ENCODE data around the gene GARIN5B.
"Not testable (repeated sequence)": the region's sequence is repeated elsewhere in the genome, so short reads cannot be mapped to it uniquely, and the experiment has no call there.

GARIN5B gene

GRCh38 chr19:55346725-55347441 lies 16.2 kb downstream of the GARIN5B start:
- no peak for DNase-seq

DNA sequence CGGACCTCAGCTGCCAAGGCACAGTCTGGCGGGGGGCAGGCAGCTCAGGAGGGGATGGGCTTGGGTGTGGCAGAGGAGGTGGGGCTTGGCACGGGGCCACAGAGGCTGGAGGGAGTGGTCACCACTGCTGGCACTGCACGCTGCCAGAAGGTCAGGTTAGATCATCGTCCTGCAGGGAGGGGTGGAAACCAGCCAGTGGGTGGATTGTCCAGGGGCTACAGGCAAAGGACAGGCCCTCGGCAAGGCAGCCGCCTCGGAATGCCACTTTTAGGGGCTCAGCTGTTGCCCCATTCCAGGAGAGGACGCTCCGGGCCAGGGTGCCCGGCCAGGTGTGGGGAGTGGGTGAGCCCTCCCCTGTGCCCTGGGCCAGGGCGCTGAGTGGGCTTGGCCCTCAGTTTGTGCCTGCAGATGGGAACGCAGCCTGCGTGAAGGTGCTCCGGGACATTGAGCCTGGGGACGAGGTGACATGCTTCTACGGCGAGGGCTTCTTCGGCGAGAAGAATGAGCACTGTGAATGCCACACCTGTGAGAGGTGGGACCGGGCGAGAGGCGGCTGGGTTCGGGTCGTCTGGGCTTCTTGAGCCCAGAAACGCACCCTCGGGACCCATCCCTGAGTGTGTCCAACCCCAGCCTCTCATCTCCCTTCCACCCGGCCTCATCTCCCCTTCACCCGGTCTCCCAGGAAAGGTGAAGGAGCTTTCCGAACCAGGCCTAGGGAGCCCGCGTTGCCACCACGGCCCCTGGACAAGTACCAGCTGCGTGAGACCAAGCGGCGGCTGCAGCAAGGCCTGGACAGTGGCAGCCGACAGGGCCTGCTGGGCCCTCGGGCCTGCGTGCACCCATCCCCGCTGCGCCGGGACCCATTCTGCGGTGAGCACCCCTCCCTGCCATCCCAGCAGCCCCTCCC lies 17.0 kb downstream of the GARIN5B start:
- no peak for DNase-seq

DNA sequence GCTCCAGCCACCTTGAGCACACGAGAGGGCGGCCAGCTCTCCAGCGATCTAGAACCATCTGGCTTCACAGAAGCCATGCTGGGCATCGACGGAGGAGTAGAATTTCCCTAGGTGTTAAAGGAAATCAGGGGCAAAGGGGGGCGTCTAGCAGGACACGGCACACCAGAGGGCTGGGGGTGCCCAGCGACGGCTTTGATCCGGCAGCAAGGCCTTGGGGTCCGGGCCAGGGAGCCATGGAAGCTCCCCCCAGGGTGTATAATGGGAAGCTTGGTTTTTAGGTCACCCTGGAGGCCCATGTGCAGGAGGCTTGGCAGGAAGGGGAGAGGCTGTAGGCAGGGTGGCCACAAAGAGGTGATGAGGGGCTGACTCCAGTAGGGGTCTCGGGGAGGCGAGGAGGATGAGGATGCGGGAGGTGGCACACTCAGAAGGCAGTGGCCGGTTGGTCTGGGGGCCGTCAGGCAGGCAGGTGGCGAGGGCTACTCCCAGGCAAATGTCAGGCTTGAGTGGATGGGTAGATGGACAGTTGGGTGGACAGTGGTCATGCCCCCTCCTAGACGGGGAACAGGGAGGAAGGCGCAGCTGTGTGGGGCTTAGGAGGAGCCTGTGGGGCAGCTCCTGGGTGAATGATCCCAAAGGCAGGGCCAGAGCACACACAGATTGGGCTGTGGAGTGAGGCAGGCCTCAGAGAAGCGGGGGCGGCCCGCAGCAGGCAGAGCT lies 17.8 kb downstream of the GARIN5B start:
- no peak for DNase-seq

- DNase-seq, result peak; percentile 41
Measured at GRCh38 chr19:55344444-55344843, 18.6 kb downstream of the GARIN5B start.

GRCh38 chr19:55341595-55342531 lies 21.2 kb downstream of the GARIN5B start:
- DNase-seq, result no peak

DNA sequence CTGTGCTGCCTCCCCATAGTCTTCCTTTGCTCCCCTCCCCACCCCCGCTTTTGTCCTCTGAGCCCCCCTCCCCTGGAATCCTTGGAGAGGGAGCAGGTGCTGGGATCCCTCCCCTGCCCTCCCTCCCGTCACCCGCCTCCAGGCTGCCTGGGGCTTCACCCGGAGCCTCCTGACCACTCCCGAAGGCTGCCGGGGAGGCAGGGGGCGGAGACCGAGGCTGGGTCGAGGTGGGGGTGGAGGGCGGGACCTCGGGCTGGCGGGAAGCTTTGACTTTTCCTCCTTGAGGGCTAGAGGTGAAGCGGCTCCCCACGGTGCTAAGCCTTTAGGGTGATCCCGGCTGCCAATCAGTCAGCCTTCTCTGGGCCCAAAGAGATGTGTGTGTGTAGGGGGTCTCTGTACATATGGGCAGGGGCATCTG lies 21.9 kb downstream of the GARIN5B start:
- DNase-seq, result peak; percentile 63

GRCh38 chr19:55340784-55341147 lies 22.3 kb downstream of the GARIN5B start:
- DNase-seq, result no peak

- no peak for DNase-seq
Measured at GRCh38 chr19:55339889-55340783, 22.9 kb downstream of the GARIN5B start.

DNA sequence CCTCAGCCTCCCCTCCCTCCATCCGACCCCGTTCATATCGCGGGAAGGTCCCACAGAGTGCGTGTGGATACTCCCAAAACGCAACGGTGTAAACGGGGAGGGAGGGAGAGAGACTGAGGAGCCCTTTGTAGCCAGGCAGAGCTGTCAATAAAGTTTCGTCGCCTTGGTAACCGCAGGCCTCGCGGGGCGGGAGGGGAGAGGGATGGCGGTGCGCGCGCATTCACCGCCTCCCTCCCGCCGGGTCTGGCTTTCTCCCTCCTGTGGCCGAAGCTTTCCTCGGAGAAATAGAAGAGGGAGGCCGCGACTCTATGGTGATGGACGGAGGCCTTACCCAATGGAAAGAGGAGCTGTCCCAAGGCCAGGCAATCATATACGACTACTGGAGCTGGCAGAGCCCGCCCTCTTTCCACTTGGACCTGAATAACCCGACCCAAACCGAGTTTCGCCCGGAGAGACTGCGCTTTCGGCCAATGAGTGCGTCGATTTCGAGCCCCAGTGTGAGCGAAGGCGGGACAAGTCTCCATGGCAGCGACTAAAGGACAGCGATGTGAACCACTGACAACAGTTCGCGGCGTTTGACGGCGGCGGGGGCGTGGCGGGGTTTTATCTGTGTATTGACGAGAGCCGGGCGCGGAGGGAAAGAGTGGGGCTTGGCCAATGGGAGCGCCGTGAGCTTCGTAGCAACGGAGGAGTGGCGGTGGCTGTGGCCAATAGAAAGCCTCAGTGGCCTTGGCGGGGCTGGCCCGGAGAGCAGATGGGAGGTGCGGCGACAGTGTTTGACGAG lies 23.8 kb downstream of the GARIN5B start, which contains the start of gene KMT5C:
Gene KMT5C, plus strand, starts transcription at position 772 of the 784 bp plus-strand sequence. CDS start 2,061 bp downstream, outside the sequence.
- peak; percentile 99 for DNase-seq

DNA sequence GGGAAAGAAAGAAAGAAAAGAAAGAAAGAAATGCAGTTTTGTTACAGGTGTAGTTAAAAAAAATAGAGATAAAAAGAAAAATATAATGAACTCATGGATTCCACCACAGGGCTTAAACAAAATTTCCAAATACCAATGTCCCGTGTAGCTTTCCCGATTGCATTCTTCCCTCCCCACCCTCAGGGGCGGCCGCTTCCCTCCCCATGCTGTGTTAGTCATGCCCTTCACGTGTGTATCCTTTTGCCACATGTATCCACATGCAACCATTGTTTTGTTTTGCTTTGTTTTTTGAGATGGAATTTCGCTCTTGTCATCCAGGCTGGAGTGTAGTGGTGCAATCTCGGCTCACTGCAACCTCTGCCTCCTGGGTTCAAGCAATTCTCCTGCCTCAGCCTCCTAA lies 27.0 kb downstream of the GARIN5B start:
- no peak for DNase-seq

DNA sequence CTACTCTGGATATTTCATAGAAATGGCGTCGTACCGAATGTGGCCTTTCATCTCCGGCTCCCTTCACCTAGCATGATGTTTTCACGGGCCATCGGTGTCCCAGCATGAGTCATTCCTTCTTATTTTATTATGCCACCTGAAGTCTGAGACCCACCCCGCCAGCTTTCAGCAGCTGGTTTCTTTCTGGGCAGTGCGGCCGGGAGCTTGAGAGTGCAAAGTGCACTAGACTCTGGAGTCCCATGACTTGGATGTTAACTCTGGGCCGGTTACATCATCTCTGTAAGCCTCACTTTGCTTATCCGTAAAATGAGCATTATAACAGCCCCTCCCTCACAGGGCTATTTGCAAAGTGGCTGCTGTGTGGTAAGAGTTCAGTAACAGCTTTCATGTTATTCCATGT lies 29.2 kb downstream of the GARIN5B start:
- no peak for DNase-seq

DNA sequence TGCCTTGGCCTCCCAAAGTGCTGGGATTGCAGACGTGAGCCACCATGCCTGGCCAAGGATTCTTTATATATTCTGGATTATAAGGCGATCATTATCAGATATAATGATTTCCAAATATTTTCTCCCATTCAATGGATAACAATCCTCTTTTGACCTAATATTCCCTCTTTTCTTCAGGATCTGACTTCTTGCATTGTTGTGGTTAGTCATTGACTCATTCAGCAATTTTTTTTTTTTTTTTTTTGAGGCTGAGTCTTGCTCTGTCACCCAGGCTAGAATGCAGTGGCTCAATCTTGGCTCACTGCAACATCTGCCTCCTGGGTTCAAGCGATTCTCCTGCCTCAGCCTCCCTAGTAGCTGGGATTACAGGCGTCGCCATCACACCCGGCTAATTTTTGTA lies 33.3 kb downstream of the GARIN5B start:
- DNase-seq, result not testable (repeated sequence)

DNA sequence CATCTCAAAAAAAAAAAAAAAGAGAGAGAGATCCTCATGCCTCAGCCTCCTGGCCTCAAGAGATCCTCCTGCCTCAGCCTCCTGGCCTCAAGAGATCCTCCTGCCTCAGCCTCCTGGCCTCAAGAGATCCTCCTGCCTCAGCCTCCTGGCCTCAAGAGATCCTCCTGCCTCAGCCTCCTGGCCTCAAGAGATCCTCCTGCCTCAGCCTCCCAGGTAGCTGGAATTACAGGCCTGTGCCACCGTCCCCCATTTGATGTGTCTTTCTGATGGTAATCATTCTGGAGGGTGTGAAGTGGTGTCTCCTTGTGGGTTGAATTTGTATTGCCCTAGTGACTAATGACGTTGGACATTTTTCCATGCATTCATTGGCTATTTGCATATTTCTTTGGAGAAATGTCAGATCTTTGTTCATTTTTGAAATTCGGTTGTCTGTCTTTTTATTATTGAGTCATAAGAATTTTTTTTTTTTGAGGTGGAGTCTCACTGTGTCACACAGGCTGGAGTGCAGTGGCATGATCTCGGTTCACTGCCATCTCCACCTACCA lies 34.2 kb downstream of the GARIN5B start:
- DNase-seq, result not testable (repeated sequence)

DNA sequence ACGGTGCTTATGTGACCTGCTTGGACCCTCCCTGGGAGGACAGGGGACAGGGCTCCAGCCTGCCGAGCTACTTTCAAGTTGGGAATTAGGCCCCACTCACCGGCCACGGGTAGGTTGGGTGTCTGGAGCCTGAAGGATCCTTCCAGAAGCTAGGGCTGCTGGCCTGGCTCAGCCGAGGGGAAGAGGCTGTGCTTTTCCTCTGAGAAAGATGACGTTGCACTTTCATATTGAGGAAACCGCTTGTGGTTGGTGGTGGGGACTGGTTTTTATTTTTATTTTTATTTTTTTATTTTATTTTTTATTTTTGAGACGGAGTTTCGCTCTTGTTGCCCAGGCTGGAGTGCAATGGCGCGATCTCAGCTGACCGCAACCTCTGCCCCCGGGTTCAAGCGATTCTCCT lies 37.9 kb downstream of the GARIN5B start, which contains the start of gene TMEM150B:
Gene TMEM150B, minus strand, starts transcription at position 170 of the 400 bp plus-strand sequence. CDS start 4,305 bp downstream, outside the sequence.
- no peak for DNase-seq

GRCh38 chr19:55324662-55325061 lies 38.4 kb downstream of the GARIN5B start:
- no peak for DNase-seq

DNA sequence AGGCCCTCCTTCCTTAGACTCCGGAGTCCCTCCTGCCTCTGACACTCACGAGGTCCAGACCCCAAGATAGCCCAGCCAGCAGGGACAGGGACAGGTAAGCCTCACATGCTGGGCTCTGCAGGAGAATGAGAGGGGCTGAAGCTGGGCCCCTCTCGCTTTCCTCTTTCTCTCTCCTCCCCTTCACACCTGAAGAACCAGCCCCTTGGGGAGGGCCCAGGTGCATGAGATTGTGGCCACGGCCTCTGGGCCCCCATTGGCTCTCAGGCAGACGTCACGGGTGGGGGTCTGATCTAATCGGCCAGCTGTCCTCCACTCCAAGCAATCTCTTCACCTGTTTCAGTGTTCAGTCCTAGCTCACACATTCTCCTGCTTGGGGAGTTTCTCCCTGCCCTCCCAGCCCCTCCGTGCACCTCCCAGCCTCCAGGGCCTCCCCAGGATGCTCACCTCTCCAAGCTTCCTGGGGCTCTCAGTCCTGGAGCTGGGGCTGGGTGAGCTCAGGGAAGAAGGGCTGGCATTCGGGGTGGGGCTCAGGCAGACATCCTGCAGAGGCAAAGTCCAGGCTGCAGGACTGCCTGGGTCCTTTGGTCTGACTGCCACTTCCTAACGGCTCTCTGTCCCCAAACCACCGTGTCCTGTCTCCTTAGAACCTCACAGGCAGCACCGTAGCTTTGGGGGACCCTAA lies 40.7 kb downstream of the GARIN5B start:
- DNase-seq, result no peak

DNA sequence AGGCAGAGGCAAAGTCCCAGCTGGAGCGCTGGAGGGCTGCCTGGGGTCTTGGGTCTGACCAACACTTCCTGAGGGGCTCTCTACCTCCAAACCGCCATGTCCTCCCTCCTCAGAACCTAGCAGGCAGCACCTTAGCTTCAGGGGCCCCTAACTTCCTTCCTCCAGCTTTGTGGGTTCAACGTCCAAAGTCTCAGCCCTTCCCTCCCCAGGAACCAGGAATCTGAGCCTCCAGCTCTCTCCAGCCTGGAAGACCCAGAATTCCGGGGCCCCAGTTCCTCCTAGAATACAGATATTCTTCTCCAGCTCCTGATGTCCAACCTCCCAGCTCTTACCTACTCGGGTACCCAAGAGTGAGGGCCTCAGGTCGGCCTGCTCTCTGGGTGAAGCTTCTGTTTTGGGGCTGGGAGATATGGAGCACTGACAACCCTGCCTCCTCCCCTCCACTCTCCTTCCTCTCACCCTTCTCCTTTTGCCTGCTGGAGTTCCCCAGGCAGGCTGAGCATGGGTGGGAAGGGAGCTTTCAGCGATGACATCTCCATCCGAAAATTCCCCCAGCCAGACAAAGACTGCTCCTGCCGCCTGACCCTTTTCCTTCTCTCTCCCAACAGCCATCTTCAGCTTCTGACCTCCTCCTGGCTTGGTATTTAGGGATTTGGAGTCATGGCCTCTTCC lies 41.5 kb downstream of the GARIN5B start:
- DNase-seq, result no peak

GRCh38 chr19:55320844-55321419 lies 42.1 kb downstream of the GARIN5B start:
- DNase-seq, result no peak

All from NCI-H1092 (cell line).